Hepatocyte (in vitro differentiated cells): Measurements from ENCODE around the gene MYNN.

Experiments used
- EZH2phosphoT487 ChIP-seq: fragments of 200-600 bp; sonication (generic); IDR thresholded peaks from one replicate; pipeline ENCODE4 v1.6.1; 2018; ENCODE audit warnings: antibody characterized with exemption, mild to moderate bottlenecking, low read depth, moderate library complexity; ENCODE audit not compliant: unreplicated experiment, severe bottlenecking
- TF ChIP-seq, protein P1 (sequence below): fragments of 200-600 bp; sonication (generic); IDR thresholded peaks from 2 replicates; pipeline ENCODE4 v1.5.1; 2016; ENCODE audit warnings: antibody characterized with exemption, mild to moderate bottlenecking; ENCODE audit not compliant: poor library complexity

DNA sequence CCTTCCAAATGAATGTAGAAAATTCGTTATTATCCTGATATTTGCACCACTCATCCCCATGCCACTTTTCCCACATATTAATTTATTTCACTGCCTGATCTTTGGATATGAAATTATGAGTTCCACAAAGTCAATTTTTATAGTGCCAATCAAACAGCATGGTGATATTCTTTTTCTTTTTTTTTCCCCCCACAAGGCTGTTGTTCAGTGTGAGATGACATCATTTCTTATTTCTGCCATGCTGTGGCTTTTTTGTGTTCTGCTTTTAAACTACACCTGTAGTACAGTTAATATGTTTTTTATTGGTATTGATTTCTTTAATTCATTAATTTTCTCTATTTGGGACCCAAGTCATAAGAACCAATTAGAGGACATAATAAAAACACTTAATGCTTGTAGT is 14.6 kb downstream of the MYNN start:
- TF ChIP-seq, protein P1, sequence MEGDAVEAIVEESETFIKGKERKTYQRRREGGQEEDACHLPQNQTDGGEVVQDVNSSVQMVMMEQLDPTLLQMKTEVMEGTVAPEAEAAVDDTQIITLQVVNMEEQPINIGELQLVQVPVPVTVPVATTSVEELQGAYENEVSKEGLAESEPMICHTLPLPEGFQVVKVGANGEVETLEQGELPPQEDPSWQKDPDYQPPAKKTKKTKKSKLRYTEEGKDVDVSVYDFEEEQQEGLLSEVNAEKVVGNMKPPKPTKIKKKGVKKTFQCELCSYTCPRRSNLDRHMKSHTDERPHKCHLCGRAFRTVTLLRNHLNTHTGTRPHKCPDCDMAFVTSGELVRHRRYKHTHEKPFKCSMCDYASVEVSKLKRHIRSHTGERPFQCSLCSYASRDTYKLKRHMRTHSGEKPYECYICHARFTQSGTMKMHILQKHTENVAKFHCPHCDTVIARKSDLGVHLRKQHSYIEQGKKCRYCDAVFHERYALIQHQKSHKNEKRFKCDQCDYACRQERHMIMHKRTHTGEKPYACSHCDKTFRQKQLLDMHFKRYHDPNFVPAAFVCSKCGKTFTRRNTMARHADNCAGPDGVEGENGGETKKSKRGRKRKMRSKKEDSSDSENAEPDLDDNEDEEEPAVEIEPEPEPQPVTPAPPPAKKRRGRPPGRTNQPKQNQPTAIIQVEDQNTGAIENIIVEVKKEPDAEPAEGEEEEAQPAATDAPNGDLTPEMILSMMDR = no peak
- TF ChIP-seq EZH2phosphoT487 = no peak
